Fibroblast of skin of abdomen (primary cell): ENCODE data around the gene GDPD5.
A peak's percentile ranks its signal among the peaks of the same experiment; 100 is the strongest.

Experiments used
- DNase-seq: peaks from one replicate; pipeline ENCODE4 v3.0.0-alpha.2; 2013

Gene GDPD5

DNA sequence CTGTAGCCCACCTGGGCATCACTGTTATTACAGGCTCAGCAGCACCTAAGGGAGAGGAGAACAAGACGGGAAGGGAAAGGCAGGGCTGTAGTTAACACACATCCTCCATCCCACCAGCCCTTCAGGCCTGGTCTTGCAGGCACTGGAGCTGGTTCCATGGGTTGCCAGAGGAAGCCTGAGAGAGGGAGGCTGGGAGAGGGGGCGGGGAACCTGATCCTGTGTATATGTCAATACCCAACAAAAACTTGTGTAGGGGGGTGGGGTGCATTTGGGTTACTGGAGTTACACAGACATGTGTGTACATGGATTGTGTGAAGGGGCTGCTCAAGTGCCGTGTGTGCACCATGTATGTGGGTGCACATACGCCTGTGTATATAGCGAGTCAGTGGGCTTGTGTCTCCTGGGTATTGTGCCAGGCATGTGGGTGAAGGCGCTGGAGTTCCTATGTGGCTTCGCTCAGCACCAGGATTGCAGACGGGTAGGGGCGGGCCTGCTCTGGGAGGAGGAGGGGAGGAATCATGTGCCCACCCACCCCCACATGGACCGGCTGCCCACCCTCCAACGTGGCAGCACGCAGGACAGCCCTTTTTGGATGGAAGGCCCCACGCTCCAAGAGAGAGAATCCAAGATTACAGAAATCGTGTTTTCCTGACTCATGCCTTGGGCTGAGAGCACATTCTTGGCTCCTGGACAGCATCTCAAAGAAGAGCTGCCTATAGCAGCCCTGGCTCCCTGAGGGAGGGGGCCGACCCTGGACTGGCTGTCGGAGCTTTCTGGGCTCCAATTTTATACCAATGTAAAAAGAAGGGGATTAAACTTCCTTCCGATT lies 32.1 kb upstream of the GDPD5 start:
- peak; percentile 98 for DNase-seq

DNA sequence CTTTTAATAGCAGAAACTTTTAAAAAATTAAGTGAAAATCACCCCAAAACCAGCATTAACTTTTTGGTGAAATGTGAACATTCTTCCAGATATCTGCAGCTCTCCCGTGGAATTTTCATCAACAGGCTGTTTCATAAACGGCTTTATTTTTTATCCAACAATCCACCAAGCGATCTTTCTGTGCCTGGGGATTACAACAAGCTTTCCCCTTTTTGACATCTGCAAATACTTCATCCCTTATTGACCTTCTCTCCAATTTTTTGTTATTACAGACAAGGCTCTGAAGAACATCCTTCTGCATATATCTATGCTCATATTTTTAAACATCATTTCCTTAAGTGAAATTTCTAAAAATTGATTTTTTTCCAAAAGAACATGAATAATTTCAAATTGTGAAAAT lies 30.5 kb upstream of the GDPD5 start:
- no peak for DNase-seq

DNA sequence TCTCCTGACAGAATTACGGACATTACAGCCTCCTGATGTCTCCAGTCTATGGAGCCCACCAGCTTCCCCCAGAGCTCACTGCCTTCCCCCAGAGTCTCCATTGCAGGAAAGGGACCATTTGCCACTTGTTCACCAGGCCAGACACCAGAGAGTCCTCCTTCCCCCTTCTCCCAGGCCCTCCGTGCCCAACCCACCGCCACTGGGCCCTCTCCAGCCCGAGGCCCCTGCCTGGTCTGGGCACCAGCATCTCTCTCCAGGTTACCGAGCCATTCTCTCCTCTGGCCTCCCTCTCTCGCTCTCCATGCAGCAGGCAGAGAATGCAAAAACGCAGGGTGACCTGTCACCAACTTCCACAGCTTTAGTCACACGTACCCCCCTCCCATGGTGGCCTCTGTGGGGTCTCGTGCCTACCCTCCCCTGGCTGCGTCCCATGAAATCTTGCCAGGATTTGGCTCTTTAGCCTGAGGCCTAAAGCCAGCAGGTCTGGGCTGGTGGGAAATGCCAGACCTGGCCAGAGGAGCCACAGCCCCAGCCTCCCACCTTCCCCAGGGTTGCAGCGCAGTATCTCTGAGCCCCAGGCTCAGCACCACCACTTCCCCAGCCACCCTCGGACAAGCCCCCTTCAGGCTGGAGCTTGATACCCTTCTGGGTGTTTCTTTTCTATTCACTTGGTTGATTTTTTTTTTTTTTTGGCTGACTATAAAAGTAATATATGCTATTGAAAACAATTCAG lies 29.5 kb upstream of the GDPD5 start:
- no peak for DNase-seq

DNA sequence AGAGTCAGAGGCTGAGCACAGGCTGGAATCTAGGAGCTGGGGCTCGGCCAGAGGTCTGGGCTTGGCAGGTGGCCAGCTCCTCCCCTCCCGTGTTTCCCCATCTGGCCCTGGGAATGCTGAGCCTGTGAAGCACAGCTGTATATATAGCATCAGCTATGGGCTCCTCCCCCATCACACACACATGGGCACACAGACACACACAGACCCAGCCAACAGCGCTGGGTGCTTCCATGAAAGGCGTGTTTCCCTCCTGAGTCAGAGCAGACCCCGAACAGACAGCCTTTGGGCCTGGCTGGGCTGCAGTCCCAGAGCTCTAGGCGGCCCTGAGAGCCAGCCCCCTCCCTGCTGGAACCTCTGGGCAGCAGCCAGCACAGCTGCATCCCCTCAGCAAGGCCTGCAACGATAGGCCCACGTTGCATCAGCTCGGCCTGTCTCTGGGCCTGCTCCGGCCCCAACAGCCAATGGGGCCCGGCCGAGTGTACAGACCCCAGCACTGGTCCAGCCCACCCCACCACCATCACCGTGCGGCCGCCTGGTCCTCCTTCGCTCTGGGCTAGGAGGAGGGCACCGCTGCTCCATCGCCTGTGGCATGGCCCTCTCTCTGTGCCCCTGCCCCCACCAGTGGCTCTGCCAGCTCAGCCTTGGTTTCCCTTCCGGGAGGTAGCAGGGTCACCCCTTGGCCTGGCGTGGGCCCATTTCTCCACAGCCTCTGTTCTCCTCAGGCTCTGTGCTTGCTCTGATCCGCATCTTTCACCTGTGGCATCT lies 28.7 kb upstream of the GDPD5 start:
- peak; percentile 100 for DNase-seq

DNA sequence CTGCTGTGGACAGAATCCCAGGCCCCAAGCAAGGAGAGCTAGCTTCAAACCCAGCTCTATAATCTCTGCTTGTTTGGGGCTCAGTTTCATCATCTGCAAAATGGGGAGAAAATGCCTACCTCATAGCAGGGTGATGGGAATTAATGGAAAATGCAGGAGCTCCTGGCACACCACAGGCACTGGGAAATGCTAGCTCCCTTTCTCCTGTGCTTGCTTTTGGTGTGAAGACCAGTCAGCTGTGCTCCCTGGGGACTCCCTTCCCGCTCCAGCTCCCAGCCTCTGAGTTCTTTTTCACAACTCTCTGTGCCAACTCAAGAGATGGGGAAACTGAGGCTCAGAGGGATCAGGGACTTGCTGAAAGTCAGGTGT lies 28.1 kb upstream of the GDPD5 start:
- no peak for DNase-seq

DNA sequence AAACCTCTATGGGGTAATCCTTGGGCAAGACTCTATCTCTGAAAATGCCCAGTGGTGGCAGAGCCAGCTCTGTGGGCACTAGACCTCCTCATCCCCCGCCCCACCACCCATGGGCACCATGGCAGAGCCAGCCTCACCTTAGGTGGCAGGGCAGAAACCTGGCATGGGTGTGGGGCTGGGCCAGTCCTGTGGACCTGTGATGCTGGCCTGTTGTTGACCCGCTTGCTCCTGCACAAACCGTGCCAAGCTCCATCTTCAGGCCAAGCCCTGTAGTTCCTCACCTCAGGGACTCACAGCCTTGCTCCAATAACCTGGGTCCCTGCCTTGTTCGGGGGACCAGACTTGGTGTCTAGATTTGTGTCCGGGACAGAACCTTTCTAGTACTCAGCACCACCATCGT lies 27.4 kb upstream of the GDPD5 start:
- no peak for DNase-seq

DNA sequence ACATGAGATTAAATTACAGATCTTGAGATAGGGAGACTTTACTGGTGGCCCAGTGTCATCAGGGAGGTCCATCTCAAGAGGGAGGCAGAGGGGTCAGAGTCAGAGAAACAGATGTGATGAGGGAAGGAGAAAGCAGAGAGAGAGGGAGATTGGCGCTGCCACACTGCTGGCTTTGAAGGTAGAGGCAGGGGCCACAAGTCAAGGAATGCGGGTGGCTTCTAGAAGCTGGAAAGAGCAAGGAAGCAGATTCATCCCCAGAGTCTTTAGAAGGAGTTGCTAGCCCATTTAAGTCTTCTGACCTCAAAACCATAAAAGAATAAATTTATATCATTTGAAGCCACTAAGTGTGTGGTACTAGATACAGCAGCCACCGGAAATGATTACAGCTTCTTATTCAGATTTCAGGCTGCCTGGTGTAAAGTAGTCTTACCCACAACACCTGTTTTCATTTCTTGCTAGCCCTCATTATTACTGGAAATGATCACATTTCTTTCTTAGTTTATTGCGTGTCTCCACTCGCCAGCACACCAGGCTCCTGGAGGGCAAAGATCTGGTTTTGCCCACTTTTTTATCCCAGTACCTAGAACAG lies 23.7 kb upstream of the GDPD5 start:
- DNase-seq = no peak

DNA sequence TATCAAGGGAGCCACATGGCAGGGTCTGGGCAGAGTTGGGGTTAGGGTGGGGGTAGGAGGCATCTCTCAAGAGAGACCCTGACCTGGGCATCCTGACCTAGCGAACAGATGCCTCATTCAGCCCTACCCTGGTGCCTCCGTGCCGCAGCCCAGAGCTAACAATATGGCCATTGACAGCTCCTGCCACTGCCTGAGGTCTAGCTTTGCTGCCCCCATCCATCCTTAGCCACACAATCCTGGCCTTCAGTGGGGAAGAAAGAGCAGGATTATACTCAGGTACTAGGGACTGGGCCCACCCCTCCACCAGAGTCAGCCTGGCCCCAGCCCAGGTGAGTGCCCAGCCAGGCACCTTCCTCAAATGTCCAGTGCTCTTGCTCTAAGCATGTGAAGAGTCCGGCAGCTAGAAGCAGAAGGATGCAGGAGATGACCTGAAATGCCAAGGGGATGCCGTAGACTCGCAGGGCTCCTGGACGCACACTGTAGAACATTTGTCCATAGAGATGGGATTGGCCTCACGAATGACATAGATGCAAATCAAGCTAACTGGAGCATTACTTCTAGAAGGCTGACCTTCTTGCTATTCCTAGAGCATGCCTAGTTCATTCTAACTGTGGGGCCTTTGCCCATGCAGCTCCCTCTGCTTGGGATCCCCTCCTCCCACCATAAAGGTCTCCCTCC lies 23.0 kb upstream of the GDPD5 start:
- DNase-seq = no peak

DNA sequence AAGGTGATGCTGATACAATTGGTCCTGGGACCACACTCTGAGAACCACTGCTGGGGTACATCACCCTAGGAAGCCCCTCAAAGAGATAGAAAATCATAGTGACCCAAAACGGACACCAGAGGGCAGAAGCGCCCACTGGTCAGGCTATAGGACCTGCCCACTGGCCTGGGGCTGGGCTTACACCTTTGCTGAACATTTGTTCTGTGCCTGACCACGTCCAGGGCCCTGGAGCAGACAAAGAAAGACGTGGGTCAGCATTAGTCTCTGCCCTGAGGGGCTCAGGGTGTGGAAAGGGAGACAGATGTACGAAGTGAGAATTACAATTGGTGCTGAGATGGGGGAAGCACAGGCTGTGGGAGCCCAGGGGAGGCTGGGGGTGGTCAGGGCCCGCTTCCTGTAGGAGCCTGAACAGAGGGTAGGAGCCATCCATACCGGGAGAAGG lies 21.9 kb upstream of the GDPD5 start:
- peak; percentile 66 for DNase-seq

DNA sequence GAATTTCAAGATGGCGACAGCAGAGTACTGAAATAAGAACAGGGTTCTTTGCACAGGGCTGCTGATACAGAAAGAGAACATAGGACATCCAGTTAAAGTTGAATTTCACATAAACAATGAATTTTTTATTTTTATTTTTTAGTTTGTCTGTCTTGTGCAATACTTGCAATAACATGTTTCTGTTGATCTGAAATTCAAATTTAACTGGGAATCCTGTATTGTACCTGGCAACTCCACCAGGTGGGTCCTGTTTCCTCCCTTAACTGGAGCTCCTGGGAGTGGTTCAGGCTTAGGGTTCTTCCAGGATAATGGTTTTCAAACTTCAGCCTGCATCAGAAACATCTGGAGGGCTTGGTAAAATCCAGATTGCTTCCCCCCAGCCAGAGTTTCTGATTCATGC lies 21.4 kb upstream of the GDPD5 start:
- DNase-seq = no peak

DNA sequence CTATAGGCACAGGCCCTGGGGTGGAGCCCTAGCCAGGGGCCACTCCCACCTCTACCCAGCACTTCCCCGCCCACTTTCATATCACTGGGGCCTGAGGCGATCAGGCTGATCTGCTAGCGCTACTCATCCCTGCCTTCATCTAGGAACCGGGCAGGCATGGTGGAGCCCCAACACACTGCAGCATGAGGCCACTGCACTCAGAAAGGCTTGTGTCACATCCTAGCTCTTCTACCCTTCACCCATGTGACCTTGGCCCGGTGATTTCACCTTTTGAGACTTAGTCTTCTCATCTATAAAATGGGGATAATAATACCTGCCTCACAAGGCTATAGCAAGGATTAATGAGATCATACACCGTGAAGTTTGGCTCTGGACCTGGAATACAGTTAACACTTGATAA lies 18.1 kb upstream of the GDPD5 start:
- DNase-seq = no peak

DNA sequence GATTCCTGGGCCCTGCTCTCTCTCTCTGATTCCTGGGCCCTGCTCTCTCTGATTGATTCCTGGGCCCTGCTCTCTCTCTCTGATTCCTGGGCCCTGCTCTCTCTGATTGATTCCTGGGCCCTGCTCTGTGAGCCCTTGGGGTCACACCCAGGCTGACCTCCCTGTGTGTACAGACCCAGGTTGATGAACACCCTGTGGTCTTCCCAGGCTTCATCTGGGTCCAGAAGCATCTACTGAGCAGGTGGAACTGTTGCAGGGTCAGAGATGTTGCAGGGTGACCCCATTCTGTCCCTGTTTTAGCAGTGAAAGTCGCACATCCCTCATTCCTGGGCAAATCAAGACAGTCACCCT lies 16.3 kb upstream of the GDPD5 start:
- no peak for DNase-seq

DNA sequence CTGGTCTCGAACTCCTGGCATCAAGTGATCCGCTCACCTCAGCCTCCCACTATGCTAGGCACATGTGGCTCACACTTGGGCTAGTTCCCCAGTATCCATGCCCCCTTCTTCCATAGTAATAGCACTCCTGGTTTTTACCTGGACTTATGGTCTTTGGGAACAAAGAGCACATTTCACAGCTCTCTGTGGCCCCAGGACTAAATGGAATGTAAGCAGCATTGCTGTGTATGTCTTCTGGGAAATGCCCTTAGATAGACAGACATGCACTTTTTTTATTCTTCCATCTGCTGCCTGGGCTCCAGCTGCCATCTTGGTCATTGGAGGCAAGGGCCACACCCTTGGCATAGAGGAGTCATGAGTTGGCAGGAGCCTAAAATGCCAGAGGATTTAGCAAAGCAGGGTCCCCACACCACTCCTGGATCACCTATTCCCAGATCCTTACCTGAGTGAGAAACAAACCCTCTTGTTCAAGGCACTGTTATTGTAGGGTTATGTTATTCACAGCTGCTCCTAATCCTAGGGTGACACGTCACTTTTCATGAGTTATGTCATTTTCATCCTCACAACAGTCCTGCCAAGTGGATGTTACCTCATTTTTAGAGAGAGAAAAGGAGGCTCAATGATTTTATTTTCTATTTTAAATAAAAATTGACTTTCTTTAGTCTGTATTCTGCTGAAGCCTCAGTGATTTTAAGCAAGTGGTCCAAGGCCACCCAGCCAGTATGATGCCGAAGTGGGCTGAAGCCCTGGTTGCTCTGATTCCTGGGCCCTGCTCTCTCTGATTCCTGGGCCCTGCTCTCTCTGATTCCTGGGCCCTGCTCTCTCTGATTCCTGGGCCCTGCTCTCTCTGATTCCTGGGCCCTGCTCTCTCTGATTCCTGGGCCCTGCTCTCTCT lies 15.7 kb upstream of the GDPD5 start:
- DNase-seq = no peak

DNA sequence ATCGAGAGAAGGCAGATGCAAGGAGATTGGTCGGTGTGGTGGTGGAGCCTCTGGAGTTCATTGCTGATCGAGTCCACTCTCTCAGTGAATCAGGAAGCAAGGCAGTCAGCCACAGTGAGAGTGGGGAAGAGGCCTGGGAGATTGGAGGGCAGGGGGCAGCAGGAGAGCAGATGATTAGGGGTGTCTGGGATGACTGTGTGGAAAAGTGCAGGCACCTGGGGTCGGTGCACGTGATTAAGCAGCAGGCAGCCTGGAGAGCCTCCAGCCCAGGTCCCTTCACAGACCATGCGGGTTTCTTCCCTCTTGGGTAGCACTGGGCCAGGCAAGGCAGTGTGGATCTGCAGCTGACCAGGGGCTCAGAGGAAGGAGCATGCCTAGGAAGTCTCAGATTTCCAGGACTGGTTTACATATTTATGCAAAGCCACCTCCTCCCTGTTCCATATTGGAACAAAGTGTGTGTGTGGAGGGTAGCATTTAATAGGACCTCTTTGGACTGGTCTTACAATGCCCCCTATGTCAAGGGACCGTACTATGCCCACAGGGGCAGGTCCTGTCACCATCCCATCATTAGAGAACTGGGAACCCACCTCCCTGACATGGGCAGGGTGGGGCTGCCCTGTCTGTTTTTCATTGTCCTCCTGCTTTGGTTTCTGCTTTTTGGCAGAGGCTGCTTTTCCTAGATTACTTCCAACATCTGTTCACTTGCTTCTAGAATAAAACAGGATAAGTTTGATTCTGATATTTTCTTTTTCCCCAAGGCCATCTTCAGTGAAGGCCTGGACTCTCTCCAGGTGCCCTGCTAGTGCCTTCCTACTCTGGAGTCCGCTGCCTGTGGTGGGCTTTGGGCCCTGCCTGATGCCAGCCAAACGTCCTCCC lies 14.0 kb upstream of the GDPD5 start:
- DNase-seq = no peak

DNA sequence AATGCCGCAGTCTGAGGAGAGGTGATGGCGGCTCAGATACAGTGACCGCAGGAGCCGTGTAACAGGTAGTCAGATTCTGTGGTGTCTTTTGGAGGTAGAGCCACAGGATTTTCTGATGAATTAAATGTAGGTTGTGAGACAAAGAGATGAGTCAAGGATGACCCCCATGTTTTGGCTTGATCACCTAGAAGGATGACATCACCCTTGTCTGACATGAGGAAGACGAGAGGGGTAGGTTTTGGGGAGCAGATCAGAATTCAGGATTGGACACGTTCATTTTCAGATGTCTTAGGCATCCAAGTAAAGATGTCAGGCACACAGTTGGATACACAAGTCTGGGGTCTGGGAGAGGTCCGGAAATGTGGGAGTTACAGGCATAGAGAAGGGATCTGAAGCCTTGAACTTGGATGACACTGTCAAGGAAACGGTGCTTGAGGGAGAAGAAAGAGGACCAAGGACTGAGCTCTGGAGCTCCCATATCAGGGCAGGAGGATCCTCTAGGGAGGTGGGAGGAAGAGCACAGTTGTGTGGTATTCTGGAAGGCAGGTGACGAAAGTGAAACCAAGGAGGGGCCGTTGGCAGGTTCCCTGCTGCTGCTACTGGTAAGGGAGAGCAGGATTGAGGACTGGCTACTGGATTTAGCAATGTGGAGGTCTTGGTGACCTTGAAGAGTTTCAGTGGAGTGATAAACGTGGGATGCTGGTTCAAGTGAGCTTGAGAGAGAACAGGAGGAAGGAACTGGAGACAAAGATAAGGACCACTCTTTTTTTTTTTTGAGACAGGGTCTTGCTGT lies 12.6 kb upstream of the GDPD5 start:
- no peak for DNase-seq

DNA sequence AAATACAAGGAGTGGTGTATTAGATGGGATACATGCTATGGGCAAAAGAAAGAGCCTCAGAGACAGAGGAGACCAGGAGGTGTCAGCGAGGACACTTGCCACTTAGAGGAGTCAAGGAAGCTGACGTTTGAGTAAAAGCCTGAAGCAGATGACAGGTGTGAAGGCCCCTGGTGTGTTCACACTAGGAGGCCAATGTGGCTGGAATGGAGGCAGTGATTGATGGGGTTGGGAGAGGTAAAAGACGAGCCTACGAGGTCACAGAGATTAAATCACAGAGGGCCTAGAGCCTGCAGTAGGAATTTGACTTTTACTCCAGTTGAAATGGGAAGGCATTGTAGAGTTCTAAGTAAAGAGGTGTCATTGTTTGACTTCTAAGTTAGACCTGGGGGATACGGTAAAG lies 12.0 kb upstream of the GDPD5 start:
- DNase-seq = no peak

DNA sequence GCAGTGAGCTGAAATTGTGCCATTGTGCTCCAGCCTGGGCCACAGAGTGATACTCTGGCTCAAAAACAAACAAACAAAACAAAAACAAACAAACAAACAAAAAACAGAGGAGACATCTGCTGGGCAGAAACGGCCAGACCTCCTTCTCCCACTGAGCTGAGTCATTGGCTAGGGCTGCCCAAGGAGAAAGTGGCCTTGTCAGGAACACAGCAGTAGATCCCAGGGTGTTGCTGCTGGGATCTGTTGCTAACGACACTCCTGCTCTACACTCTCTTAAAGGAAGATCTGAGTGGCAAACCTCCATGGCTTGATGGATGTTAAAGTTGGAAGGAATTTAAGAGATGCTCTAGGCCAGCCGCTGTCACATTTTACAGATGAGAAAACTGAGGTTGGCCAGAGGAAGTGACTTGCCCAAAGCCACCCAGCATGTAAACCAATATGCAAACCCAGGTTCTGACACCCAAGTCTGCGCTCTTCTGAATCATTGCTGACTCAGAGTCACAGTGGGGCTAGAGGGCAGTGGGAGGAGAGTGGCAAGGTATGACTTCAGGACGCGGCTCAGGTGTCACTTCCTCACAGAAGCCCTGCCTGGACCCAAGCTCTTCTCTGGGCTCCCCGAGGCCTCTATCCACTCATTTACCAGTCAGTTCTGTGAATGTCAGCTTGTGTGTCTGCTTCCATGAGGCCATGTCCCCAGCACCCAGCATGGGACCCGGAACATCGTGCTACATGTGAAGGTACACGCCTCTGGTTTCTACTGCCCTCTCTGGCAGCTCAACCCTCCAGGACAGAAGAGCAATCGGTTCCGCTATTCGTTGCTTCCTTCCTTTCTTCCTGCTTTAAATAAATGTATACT lies 11.3 kb upstream of the GDPD5 start:
- DNase-seq = no peak

DNA sequence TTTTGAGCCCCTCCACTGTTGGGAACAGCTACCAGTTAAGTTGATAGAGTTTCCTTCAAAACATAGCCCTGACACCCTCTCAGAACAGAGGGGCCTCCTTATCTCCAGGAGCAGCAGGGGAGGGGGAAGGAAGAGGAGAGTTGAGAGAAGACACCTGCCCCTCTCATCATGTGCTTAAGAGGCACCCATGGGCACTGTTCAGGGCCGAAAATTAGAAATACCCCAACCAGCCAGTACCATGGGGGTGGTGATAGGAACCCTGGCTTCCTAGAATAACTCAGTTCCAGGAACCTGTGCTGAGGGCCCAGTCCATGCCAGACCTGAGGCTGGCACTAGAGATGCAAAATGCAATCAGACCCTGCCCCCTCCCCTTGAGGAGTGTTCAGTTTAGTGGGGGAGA lies 9.3 kb upstream of the GDPD5 start:
- DNase-seq = no peak
